ENCODE measurements around the gene RORC. TPM values are rescaled to one million over a fixed set of nuclear protein-coding genes. Genes with fewer than 3 reads are reported as not detected.
"Not testable (repeated sequence)": the region's sequence is repeated elsewhere in the genome, so short reads cannot be mapped to it uniquely, and the experiment has no call there.

RORC gene
- 10 to 100 TPM; 20.5 to 27.7 TPM for total RNA-seq

DNA sequence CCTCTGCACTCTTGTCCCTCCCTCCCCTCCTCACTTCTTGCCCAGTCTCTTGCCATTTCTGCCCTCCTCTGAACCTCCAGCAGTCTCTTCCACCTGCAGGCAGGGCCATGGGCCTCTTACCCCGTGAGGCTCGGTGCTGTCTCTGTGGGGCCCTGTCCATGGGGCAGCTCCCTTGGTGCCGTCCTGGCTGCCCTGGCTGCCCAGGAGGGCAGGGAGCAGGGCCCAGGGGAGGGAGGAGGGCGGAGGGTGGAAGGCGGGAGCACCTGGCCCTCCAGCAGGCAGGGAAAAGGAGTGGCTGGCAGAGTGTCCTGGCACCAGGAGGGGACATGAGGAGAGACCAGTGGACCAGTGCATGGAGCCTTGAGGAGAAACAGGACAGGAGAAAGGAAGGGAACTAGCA lies at the start of gene RORC:
Gene RORC, minus strand, starts transcription at position 198 of the 400 bp plus-strand sequence. Its CDS starts 38 bp downstream, at position 160.
- Histone ChIP-seq H3K9me3 (no peaks in the 10 kb centered on the region), H3K4me1 (peaks cover 14% of the 10 kb centered on the region), H3K9ac (ENCODE audit: low read depth in 2 of 2, low read length in 2 of 2) (peak within 1 kb of the TSS; percentile 67 to 94), H3K36me3 (no peaks in the 10 kb centered on the region), H3K4me3 (peak within 1 kb of the TSS; percentile 33), H3K27ac (peak within 1 kb of the TSS; percentile 89), H3K27me3 (no peaks in the 10 kb centered on the region)
- intact Hi-C loops (cut with DNase I) = loop anchor here (10.0 kb wide), 2 partner anchors 137 to 237 kb away; no protein-coding TSS in a partner anchor
- TF ChIP-seq, protein P1, sequence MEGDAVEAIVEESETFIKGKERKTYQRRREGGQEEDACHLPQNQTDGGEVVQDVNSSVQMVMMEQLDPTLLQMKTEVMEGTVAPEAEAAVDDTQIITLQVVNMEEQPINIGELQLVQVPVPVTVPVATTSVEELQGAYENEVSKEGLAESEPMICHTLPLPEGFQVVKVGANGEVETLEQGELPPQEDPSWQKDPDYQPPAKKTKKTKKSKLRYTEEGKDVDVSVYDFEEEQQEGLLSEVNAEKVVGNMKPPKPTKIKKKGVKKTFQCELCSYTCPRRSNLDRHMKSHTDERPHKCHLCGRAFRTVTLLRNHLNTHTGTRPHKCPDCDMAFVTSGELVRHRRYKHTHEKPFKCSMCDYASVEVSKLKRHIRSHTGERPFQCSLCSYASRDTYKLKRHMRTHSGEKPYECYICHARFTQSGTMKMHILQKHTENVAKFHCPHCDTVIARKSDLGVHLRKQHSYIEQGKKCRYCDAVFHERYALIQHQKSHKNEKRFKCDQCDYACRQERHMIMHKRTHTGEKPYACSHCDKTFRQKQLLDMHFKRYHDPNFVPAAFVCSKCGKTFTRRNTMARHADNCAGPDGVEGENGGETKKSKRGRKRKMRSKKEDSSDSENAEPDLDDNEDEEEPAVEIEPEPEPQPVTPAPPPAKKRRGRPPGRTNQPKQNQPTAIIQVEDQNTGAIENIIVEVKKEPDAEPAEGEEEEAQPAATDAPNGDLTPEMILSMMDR (IDR thresholded peaks at IDR 0.05) = no peak
- DNase-seq = peak; percentile 83

DNA sequence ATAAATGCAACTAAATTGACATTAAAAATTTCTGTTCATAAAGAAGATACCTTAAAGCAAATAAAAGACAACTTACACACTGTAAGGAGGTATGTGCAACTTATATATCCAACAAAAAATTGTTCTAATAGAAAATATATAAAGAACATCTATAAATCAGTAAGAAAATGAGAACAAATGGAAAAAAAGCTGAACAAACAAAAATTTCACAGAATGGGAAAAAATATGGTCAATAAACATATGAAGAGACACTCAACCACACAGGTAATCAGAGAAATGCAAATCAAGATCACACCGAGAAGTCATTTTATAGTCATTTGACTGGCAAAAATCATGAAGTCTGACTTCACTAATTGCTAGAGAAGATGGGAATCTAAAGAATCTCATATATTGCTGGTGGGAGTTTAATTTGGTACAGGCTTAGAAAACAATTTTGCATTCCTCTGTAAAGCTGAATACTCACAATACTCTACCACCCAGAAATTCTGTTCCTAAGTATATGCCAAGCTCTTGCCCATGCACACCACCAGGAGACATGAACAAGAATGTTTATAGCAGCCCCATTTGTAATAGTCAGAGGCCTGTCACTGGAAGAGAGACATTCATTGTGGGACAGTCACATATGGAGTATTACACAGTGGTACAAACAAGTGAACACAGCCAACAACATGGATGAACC lies 44.0 kb upstream of the RORC start:
- H3K4me3 ChIP-seq = no peak overlapping the region
- no peak overlapping the region for H3K27ac ChIP-seq
- H3K27me3 ChIP-seq = no peaks in the 10 kb centered on the region
- H3K4me1 ChIP-seq = no peaks in the 10 kb centered on the region
- H3K9ac ChIP-seq (ENCODE audit: low read depth in 2 of 2, low read length in 2 of 2) = no peak overlapping the region
- no peaks in the 10 kb centered on the region for H3K36me3 ChIP-seq
- TF ChIP-seq, protein P1 (IDR thresholded peaks at IDR 0.05) = no peak
- no peaks in the 10 kb centered on the region for H3K9me3 ChIP-seq
- no peak for DNase-seq
- intact Hi-C loops (cut with DNase I) = no loop called here

DNA sequence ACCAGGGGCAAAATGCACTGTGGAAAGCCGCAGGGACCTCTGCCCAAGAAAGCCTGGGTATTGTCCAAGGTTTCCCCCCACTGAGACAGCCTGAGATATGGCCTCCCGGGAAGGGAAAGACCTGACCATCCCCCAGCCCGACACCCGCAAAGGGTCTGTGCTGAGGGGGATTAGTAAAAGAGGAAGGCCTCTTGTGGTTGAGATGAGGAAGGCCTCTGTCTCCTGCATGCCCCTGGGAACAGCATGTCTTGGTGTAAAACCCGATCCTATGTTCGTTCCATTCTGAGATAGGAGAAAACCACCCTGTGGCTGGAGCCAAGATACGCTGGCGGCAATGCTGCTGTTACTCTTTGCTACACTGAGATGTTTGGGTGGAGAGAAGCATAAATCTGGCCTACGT lies 41.2 kb upstream of the RORC start:
- DNase-seq; H3K9me3 ChIP-seq; H3K27ac ChIP-seq; H3K9ac ChIP-seq (ENCODE audit: low read depth in 2 of 2, low read length in 2 of 2); H3K36me3 ChIP-seq; H3K4me3 ChIP-seq; H3K4me1 ChIP-seq; intact Hi-C loops (cut with DNase I); H3K27me3 ChIP-seq: not testable (repeated sequence)

DNA sequence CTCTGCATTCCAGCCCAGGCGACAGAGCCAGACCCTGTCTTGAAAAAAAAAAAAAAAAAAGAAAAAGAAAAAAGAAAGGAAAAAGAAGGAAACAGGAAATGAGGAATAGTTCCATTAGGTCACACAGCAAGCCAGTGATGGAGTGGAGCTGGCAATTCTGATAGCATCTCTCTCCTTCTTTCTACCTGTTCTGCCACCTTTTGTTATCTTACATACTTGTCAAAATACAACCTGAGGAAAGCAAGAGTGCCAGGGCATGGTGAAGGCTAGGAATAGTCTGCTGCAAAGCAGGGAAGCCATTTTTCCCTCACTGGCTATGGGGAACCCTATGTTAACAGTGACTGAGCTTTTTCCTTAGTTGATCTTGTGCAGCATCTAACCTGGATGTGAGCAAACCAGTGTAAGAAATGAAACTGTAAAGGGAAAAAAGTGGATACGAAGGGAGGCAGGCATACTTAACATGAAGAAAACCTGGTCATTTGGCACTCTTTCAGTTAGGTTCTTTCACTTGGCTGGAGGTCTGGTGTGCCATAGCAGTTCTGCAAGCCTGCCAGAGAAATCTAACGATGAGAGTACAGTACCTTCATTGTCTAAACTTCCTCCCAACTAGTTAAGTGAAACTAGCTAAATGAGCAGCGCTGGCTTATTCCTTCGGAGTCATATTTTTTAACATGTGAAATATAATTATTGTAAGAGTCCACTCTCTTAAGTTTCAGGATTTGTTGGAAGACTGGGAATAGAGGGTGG lies 39.9 kb upstream of the RORC start:
- intact Hi-C loops (cut with DNase I) = no loop called here
- no peak for DNase-seq
- Histone ChIP-seq H3K9ac (ENCODE audit: low read depth in 2 of 2, low read length in 2 of 2) (no peak overlapping the region), H3K9me3 (no peaks in the 10 kb centered on the region), H3K27me3 (no peaks in the 10 kb centered on the region), H3K4me3 (no peak overlapping the region), H3K27ac (no peak overlapping the region), H3K4me1 (no peaks in the 10 kb centered on the region), H3K36me3 (no peaks in the 10 kb centered on the region)
- TF ChIP-seq, protein P1 (IDR thresholded peaks at IDR 0.05) = no peak

DNA sequence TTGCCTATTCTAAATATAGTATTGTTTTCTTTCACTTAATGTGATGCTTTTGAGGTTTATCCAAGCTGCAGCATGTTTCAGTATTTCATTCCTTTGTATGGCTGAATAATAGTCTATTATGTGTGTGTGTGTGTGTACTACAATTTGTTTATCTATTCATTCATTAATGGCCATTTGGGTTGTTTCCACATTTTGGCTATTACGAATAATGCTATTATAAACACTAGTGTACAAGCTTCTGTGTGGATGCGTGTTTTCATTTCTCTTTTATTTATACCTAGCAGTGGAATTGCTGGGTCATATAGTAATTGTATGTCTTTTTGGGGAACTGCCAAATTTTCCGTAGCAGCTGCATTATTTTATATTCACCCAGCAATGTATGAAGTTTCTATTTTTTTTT lies 36.9 kb upstream of the RORC start:
- H3K4me3 ChIP-seq = no peak overlapping the region
- H3K27ac ChIP-seq = no peak overlapping the region
- H3K9me3 ChIP-seq = no peaks in the 10 kb centered on the region
- TF ChIP-seq, protein P1 (IDR thresholded peaks at IDR 0.05) = no peak
- intact Hi-C loops (cut with DNase I) = no loop called here
- H3K36me3 ChIP-seq = no peaks in the 10 kb centered on the region
- DNase-seq = no peak
- no peaks in the 10 kb centered on the region for H3K4me1 ChIP-seq
- H3K27me3 ChIP-seq = no peaks in the 10 kb centered on the region
- no peak overlapping the region for H3K9ac ChIP-seq (ENCODE audit: low read depth in 2 of 2, low read length in 2 of 2)

Measured in colonic mucosa (tissue), 4 donors.